GM18520 (cell line): ENCODE data around the gene CPEB2.

Experiments
- ATAC-seq: cut with Tn5 transposase; IDR thresholded peaks from one replicate; pipeline ENCODE4 v1.9.1; 2021; ENCODE audit not compliant: unreplicated experiment

Gene CPEB2

DNA sequence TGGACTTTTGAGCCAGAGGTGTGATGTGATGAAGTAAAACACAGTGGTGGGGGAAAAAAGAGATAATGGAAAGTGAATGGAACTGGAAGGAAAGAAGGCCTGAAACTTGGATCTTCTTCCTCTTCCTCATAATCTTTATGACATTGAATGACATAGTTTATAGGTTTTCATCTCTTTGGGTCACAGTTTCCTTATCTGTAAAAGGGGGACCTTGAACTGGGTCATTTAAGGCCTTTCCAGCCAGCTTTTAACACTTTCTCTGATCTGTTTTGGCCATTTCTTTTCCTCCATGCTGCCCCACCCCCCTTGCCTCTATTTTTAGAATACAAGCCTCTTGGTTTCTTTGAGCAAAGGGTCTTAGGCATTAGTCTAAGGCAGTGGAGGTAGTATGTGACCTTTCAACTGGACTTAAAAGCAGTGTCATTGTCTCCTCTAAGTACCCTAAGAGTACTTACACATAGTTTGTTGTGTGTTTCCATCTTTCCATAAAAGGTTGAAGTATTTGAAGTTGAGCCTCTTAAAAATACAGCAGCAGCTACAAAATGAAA is 7.8 kb downstream of the CPEB2 start:
- no peak for ATAC-seq

DNA sequence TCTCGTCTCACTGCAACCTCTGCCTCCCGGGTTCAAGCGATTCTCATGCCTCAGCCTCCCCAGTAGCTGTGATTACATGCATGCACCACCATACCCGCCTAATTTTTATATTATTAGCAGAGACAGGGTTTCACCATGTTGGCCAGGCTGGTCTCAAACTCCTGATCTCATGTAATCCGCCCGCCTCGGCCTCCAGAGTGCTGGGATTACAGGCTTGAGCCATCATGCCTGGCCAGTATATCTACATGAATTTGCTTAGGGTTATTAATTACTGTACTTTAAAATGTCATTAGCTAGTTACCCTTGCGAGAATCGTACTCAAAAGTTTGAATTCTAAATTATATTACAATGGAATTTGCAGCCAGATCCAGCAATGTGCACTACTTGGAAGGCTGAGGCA is 8.9 kb downstream of the CPEB2 start:
- no peak for ATAC-seq

DNA sequence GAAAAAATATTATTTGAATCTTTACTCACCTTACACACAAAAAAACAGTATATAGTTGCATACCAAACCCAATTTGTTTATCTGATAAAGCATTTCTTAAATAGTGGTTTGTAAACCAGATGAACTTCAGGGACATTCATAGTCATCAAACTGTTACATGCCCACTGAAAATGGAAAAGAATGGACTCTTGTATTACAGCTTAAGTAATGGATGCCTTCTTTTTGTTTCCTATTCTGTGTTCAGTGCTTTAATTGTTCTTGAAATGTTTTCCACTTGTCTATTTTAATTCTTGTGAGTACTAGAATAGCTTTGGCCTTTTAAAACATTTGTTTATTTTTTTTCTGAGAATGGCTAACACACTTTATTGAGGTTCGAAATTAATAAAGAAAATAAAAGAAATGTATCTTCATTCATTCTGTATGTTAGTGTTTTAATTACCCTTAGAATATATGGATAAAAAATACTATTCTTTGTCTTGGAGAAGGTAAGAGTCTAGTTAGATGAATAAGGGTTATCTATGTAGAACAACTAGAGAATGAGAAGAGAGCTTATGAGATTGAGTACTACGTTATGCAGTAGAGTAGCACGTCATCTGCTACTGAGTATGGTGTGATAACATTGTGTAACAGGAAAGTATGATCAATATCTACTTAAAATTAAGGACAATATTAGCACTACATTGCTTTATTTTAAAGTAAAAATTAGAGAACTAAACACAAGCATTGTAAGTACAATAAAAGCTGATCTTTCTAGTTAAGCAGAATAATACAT is 9.9 kb downstream of the CPEB2 start:
- ATAC-seq = no peak

DNA sequence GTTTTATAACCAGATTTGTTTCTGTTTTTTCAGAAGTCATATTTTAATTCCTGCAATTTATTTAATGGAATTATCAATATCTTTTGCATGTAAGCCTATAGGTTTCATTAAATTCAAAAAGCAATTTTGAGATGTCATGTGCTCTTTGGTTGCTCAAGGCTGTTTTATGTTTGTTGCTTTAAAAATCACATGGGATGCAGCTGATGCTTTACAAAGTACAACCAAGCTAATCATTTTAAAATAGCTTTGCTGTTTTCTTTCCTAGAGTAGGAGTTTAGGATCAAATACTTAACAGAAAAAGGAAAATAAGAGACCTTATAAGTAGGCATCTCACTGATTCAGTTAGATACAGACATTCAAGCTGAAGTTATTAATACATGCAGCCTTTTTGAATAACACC is 11.3 kb downstream of the CPEB2 start:
- ATAC-seq = no peak

DNA sequence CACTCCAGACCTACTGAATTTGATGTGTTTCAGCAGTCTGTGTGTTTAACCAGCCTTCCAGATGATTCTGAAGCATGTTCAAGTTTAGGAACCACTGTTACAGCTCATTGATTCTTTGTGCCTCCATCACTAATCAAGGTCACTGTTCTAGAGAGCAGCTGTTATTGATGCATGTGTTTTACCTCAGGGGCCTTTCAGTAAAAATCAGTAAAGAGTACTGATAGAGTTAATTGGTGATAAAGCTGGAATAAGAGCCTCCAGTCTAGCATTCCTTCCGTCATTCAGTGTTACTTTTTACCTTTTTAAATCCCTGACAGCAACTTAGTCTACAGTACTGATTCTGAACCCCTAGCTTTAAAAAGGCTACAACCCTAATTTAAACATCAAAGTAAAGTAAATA is 12.9 kb downstream of the CPEB2 start:
- no peak for ATAC-seq

DNA sequence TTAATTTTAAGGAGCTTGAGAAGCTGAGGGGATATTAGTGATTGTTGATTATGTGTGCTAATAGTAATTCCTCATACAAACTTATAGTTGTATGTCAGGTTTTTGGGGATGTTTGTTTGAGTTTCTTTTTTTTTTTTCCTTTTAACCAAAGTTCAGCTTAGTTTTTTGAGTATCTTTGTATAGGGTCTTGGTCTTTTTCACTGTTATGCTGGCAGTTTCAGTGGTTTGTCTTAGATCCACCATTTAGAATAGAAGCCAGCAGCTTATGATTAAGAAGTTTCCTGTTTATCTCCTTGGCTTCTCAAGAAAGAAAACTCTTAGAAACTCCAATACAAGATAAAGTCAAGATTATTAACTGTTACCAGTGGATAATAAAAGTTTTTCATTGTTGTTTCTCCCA is 16.1 kb downstream of the CPEB2 start:
- no peak for ATAC-seq

DNA sequence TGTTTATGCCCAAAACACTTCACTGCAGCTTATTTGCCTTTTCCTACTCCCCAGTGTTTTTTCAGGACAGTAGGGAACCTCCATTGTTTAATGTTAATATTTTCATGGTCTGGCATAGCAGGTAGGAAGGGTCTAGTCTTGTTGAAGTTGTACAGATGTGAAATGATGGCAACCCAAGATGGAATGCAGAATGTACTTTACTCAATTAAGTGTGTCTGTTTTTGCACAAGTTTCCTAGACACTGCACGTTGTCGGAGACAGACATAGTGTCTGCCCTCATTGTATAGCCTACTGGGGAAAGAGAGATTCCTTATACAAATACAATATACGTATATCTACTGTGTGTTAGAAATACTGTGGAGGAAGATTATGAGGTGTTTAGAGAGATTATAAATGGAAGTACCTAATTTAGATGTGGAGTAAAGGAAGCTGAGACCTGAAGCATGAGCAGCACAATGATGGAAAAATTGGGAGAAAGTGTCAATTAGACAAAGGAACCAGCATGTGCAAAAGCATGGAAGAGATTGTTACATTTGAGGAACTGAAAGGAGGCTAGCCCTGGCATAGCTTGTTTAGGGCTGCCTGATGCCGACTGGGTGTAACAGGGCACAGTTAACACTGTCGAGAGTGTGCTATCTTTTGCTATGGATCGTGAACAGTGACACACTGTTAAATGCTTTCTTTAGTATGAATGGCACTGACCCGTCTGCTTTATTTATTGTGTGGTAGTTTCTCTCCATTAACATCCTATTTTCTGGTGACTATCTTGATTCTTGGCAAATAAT is 18.4 kb downstream of the CPEB2 start:
- peak; percentile 59 for ATAC-seq

DNA sequence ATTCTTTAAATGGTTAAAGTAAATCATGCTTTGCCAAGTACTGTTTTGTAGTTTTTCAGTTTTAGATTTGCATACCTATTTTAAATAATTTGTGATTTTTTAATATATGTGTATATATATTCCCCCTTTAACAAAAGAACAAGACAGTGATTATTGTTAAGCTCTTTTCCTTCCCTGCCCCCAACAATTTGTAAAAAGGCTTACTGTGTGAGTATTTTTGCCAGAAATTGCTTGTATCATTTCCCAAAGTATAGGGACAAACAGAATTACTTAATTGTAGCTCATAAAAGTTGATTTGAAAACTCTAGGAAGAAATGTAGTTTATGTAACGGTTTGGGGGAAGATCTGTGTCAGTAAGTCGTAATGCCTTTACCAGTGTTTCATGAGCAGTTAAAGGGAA is 19.0 kb downstream of the CPEB2 start:
- ATAC-seq = no peak

DNA sequence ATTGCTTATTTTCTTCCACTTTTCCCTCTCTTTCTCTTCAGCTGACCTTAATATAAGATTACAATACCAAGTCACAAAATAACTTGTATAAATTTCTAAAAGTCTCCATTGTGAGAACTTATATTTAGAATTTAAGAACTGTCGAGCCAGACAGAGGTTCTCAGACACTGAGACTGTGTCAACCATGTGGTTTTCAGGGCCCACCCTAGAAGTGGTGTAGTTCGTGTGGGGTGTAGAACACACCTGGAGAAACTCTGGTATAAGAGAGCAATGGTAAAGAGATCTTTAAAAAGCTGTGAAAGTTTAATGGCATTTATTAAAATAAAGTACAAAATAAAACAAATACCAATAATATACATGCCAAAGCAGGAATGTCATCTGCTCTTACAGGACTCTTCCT is 19.7 kb downstream of the CPEB2 start:
- ATAC-seq = no peak

DNA sequence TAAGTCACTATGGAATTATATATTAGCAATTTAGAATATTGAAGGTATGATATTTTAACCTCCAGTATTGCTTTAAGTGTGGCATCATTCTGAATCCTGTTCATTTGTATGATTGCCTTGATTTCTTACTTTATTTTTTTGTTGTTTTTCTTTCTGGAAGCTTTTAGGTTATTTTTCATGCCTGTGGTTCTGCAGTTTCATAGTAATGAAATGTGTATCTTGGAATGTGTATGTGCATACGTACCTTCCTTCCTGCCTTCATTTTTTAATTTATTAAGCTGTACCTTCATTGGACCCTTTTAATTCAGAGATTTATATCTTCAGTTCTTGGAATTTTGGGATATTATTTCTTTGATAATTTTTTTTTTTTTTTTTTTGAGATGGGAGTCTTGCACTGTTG is 22.1 kb downstream of the CPEB2 start:
- ATAC-seq = no peak

DNA sequence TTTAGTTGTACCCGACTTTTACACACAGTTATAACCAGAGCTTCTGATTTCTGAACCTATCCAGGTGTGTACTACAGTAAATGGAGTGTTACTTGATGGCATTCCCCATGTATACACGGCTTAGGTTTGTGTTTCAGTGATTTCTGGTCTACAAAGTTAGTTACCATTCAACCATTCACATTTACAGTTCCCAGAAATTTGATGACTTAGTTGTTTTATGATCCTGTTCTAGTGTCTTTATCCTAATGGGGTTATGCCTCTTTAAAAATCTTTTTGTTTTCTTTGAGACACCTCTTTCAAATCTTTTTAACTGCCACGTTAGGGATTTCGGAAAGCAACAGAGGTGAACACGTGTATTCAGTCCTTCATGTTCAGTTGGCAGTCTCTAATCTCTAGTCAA is 23.4 kb downstream of the CPEB2 start:
- no peak for ATAC-seq

DNA sequence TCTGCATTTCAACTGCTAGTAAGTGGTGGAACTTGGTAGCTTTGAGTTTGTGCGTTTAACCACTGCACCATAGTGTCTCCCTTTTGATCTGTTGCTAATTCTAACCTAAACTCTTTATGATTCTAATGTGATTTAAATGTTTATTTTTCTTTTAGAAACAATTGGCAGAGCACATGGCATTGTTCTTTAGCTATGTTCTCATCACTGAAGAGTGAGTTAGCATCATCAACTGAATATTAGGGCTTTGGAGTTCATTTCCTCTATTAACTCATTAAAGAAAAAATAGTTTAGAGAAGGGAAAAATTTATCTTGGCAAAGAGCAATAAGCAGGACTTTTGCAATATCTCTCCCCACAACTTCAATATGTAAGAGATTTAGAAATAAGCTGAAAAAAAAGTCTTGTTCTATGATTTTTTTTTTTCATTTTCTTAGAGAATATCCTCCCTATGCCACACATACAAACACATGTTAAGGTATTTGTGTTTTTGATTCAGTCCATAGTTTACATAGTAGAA is 25.7 kb downstream of the CPEB2 start:
- ATAC-seq = no peak

DNA sequence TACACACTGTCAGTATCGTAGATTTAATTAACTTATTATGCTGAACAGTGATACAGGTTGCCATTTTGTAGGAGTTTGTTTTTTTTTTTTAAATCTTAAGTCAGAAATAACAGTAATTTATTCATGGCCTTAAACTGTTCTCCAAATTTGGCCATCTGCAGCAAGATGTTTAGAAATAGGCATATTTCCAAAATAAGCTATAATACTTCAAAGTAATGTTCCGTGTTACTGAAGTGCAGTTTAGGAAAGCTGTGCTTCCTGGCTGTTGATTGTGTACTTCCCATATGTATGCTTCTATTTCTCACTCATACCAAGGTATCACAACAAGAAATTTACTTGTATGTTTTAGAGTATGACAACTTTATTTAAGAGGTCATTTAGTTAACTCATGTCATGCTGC is 28.9 kb downstream of the CPEB2 start:
- no peak for ATAC-seq

DNA sequence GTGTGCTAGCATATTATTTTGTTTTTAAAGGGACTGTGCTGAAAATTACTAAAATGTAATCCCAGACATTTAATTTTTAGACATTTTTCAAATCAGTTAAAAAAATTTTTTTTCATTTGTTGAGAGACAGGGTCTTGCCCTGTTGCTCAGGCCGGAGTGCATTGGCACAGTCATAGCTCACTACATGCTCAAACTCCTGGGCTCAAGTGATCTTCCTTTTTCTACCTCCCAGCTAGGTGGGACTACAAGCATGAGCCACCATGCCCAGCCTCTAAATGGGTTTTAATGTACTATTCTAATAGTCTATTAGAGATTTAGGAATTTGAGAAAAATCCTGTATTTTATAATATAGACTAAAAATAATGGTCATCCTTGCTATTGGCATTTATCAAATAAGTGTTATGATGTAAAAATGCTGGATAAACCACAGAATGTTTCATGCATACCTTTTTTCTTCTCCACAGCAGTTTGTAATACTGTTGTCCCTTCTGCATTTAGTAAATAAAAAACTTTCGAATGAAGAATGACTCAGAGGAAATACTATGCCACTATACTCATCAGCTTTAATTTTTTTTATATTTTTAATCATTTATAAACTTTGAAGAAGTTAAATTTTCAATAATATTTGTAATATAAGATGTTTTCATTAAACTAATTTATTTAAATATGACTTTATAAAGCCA is 29.9 kb downstream of the CPEB2 start:
- no peak for ATAC-seq

DNA sequence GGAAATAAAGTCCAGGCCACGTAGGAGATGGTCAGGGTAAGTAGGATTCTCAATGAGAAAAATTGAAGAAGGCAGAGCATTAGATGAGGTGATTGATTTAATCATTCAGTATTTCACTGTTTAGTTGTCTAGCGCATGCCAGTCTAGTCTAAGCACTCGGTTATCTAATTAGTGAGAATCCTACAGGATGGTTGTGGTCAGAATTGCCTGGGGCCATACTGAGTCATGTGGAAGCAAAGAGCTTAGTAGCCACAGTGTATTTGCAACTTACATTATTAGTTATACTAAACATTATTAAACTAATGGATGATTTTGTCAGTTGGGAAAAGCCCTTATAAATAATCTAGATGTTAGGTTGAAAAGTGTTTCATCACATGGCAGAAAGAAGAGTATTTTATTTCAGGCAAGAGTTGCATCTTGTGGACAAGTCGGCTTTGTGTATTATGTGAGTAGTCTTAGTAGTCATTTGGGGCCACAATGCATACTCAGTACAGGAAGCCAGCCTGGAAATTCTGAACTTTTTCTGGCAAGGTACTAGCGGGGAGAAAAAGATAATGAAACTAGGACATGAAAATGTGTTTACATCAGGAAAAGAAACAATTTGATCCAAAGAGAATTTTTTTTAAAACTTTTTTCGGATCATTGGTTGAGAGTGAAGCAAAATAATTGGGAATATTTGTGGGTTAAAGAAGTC is 31.9 kb downstream of the CPEB2 start:
- no peak for ATAC-seq

DNA sequence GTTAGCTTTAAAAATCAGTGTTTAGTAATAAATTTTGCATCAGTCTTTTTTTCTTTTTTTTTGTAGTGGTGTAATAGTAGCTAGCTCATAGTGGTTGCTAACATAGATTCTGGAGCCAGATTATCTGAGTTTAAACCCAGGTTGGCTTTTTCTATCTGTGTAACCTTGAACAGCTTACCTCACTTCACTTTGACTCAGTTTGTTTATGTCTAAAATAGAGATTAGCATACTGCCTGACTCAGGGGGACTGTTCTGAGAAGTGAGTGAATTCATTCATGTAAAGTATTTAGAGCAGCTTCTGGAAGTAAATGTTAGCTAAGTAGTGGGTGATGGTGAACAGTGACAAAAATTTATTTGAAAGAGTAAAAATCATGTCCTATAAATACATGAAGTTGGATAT is 32.9 kb downstream of the CPEB2 start:
- no peak for ATAC-seq

DNA sequence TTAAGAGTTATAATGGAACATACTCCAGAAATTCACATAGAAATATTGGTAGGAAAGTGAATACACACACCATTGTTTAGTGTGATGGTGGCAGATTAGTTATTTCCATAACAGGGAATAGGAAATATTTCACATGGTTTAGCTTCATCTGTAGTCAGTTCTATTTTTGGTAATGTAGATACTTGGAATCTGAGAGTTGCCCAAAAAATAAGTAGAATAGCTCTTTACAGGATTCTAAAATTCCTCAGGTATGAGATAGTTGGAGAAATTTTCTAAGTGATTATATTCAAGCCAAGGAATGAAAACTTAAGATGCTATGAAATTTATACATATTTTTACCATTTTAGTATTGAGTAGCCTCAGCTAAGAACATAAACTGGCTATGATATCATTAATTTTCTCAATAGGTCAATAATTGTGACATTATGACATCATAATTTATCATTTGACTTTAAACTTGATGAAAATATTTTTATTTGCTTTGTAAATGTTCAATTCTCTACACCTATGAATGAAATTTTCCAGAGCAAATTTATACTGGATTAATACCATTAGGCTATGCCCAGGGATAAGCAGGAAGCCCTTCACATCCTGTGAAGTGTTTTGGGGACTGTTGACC is 35.8 kb downstream of the CPEB2 start:
- ATAC-seq = no peak

DNA sequence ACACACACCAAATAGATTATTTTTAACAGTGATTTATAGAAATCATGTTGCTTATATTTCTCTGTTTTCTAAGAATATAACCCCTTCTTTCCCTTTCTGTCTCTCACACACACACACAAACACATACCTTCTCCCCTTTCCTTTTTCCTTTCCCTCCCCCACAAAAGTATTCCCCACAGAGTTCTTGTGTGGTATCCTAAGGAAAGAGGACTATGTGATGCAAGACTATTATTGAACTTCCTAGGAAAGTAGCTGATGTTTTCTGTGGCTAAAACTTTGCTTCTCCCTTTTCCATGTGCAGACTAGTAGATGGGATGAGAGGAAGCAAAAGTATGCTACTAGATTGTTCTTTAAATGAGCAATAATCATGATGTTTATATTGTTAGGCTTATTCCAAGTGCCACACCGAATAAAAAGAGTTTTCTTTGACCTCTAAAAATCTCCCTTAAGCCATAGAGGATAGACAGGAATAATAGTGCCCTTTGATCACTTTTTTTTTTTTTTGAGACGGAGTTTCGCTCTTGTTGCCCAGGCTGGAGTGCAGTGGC is 38.7 kb downstream of the CPEB2 start:
- no peak for ATAC-seq

DNA sequence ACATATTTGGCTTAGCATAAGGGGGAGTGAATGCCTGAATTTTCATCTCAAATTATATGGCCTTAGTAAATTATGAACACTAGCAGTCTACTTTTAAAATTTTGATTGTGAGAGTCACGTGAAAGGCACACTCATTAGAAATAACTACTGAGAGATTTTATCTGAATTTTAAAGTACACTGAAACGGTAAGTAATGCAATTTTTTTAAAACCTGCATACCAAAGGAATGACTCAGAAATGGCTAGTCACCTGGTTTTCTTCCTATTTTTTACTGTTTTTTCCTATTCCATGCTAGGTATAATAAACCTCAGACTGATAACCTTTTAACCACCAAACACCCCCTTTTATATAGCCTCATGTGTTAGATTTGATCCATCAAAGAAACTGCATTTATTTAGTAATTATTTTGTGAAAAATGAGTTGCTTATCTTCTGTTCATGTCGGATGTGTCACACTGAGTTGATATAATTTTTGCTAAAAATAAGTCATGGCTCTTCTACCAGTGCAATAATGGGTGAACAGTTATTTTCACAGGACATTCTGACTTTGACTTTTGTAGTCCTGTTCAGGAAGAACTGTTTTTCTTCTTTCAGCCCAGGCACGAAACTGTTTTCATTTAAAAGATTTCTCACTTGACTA is 40.4 kb downstream of the CPEB2 start:
- ATAC-seq = no peak

DNA sequence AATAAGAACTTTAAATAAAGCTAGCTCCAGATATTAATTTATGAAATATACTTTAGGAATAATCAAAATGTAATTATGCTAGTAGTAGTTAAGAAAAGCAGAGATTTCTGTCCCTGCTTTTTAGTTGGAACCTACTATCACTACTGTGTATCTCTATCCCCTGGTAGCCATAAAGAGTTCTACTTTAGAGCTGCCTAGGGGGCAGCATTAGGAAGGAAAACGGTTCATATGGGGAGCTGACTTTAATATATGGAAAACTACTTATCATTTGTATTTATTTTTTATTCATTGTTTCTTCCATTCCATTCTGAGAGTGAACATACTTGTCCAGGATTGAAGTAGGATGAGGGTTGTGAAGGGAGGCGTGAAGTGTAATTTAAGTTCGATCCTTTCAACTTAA is 40.9 kb downstream of the CPEB2 start:
- no peak for ATAC-seq
